Measurements from ENCODE around the gene RDH12.

RDH12 gene

GRCh38 chr14:67749341-67750084, 47.8 kb downstream of the RDH12 start:
- DNase-seq (ENCODE audit: low read depth): no peak

GRCh38 chr14:67756496-67756895, 54.8 kb downstream of the RDH12 start:
- no peak for DNase-seq (ENCODE audit: low read depth)

- no peak for DNase-seq (ENCODE audit: low read depth)
Measured at GRCh38 chr14:67757175-67757574, 55.5 kb downstream of the RDH12 start.

- no peak for DNase-seq (ENCODE audit: low read depth)
Measured at GRCh38 chr14:67759916-67760315, 58.2 kb downstream of the RDH12 start.

- DNase-seq (ENCODE audit: low read depth): no peak
Measured at GRCh38 chr14:67762051-67762450, 60.4 kb downstream of the RDH12 start.

- DNase-seq (ENCODE audit: low read depth): no peak
Measured at GRCh38 chr14:67763158-67763822, 61.6 kb downstream of the RDH12 start.

- DNase-seq (ENCODE audit: low read depth): no peak
Measured at GRCh38 chr14:67764496-67764895, 62.8 kb downstream of the RDH12 start.

GRCh38 chr14:67765192-67765834, 63.6 kb downstream of the RDH12 start:
- DNase-seq (ENCODE audit: low read depth): no peak

- no peak for DNase-seq (ENCODE audit: low read depth)
Measured at GRCh38 chr14:67766035-67766680, 64.5 kb downstream of the RDH12 start.

- DNase-seq (ENCODE audit: low read depth): no peak
Measured at GRCh38 chr14:67768219-67768618, 66.5 kb downstream of the RDH12 start.

GRCh38 chr14:67773844-67774377, 72.2 kb downstream of the RDH12 start:
- DNase-seq (ENCODE audit: low read depth): no peak

GRCh38 chr14:67776653-67777322, 75.1 kb downstream of the RDH12 start:
- no peak for DNase-seq (ENCODE audit: low read depth)

- no peak for DNase-seq (ENCODE audit: low read depth)
Measured at GRCh38 chr14:67778792-67779191, 77.1 kb downstream of the RDH12 start.

GRCh38 chr14:67782090-67782489, 80.4 kb downstream of the RDH12 start:
- no peak for DNase-seq (ENCODE audit: low read depth)

Data from activated gamma-delta T cell treated with anti-CD3 and anti-CD28 coated beads, Interleukin-2, amount 50 U/mL, for 16 hours (primary cell).